GM19324 (cell line): ENCODE data around the gene PDYN.

ENCODE experiments used
- ATAC-seq: cut with Tn5 transposase; IDR thresholded peaks from one replicate; pipeline ENCODE4 v1.9.1; 2021; ENCODE audit warnings: mild to moderate bottlenecking, moderate library complexity; ENCODE audit not compliant: unreplicated experiment, low FRiP score

The PDYN gene

DNA sequence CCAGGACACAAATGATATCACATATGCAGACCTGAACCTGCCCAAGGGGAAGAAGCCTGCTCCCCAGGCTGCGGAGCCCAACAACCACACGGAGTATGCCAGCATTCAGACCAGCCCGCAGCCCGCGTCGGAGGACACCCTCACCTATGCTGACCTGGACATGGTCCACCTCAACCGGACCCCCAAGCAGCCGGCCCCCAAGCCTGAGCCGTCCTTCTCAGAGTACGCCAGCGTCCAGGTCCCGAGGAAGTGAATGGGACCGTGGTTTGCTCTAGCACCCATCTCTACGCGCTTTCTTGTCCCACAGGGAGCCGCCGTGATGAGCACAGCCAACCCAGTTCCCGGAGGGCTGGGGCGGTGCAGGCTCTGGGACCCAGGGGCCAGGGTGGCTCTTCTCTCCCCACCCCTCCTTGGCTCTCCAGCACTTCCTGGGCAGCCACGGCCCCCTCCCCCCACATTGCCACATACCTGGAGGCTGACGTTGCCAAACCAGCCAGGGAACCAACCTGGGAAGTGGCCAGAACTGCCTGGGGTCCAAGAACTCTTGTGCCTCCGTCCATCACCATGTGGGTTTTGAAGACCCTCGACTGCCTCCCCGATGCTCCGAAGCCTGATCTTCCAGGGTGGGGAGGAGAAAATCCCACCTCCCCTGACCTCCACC lies 56.4 kb downstream of the PDYN start:
- ATAC-seq = no peak

DNA sequence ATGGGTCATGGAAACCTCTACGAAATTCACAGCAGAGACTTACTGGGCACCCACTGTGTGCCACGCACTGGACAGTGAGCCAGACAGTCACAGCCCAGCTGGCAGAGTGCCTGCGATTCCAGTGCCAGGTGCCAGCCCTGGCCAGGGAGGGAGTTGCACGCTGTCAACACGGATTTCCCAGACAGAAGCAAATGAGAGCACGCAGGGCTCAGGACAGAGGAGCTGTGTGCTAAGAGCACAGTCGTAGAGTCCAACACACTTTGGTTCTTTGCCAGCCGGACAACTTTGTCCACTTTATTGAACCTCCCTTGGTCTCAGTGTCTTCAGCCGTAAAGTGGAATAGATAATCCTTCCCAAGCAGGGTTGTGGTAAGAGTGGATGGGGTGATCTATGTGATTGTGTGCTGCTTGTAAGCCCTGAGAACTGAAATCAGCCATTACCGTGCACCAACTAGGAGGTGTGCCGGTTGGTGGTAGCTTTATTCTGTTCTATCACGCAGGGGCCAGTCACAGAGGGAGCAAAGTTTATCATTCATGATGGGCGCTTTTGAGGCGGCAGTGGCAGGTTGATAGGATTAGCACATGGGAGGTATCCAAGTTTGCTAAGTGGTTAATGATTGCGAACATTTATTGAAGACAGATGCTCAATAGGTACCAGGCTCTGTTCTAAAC lies 58.0 kb downstream of the PDYN start:
- no peak for ATAC-seq

DNA sequence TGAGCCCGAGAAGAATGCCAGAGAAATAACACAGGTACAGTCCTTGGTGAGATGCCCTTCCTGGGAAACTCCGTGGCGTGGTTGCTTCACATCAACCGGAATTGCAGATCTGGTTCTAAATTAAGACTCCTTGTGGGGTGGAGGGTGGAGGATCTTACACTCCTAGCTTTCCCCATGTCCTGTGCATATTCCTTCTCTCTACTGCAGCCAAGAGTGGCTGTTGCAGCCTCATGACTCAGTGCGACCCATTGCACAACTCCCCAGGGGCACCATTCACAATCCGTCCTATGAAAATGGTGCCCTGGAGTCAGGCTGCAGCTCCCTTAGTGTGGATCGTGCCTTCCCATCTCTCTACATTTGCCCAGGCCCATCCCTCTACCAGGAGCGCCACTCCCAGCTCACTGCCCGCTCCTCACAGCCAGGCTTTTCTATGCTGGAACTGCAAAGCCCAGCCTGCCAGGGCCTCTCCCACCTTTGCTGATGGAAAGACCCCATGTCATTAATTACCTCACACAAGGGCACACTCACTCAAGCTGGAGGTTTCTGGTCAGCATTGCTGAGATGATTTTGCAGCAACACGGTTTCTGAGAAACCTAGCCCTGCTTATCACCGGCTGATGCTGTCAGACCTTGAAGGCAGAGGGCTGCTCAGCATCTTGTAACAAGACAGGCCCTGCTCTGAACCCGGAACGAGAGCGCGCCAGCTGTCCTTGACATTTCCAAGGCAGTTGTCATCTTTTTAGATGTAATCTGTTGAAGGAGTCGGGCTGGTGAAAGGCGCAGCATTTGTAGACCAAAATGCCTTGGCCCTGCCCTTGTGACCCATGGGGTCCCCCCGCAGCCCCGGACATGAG lies 58.9 kb downstream of the PDYN start:
- ATAC-seq = no peak

DNA sequence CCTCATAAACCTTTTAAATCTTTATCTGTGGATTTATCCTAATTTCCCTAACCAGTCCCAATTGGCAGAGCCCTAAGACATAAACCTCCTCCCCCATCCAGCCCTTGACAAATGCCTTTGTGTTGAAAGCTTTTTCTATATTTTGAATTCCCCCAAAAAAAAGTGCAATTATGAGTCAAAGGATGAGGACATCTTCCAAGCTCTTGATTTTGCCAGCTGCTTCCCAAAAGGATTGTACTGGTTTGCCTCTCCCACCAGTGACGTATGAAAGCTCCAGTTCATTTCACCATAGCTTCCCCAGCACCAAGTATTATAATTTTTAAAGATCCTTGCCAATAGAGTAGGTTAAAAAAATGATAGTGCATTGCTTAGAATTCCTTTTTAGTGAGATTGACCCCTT lies 59.7 kb downstream of the PDYN start:
- no peak for ATAC-seq

DNA sequence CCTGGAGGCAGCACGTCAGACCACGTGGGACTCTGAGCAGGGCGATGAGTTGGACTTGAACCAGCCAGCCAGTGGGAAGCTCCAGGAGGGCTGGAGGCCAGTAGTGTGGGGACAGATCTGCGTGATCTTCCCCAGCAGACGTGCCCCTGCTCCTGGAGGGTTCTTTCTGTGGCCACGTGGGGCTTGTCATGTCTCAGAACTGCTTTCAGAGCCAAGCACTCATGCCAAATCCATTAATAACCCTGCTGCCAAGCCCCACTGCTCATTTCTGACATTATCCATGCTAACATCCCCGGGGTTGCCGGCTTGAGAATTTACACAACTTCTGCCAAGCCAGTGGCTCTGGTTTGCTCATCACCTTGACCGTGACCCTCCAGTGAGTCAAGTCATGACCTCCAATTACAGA lies 60.4 kb downstream of the PDYN start:
- no peak for ATAC-seq

DNA sequence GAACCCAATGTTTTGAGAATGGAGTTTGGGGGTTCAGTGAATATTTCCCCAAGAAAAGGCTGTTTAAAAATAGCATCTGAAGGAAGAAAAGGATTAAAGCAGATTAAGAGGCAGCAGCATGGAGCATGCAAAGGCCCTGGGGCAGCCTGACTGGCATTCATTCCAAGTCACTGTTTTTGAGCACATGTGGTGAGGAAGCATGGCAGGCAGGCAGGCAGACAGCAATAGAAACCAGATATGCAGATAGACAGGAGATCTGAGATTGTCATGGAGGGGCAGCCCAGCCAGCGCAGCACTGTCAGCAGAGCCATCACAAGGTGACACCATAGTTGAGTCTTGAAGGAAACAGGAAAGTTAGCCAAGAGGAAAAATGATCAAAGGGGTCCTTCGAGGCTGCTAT lies 60.9 kb downstream of the PDYN start:
- no peak for ATAC-seq

DNA sequence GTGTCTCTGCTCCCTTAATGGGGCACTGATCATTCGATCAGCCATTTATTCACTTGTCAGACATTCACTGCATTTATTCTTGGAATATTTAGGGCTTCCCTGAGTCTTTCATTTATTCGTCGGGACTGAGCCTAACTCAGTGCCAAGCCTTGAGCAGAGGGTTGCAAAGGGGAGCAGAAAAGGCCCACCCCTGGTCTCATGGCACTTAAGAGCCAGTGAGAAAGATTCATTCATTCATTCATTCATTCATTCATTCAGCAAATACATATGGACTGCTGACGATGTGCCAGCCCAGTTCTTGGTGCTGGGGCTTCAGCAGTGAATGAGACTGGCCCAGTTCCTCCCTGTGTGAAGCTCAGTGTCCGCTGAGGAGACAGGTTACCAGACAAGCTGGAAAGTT lies 62.0 kb downstream of the PDYN start:
- ATAC-seq = no peak

DNA sequence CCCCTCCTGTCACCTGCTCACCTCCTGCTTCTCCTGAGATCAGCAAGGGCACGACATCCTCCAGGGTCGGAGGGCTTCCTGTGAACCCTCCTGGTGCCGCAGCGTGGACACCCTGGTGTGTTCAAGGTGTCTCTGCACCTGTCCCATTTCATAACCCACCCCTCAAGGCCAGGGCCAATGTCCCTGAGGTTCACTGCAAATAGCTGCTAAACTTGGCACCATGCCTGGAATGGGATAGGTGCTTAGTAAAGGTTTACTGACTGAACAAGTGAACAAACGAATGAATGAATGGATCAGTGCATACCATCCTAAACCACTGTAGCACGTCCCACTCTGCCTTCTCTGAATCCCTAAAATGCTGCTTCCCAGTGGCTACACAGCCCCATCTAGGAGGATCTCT lies 63.7 kb downstream of the PDYN start:
- ATAC-seq = no peak

DNA sequence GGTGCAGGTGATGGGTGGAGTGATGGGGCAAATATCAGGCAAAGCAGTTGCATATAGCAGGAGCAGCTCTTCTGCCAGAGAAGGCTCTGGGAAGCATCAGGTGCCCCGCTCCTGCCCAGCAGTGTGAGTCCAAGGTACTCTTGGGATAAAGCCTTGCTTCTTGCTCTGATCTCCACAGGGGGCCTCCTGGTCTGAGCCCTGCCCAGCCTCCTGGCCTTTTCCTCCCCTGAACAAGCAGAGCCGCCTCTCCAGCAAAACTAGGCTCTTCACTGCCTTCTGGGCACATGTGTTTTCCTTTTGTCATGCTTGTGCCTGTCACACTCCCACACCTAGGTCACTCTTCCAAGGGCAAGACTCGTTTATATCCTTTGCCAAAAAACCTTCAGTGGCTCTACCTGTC lies 64.4 kb downstream of the PDYN start:
- no peak for ATAC-seq

DNA sequence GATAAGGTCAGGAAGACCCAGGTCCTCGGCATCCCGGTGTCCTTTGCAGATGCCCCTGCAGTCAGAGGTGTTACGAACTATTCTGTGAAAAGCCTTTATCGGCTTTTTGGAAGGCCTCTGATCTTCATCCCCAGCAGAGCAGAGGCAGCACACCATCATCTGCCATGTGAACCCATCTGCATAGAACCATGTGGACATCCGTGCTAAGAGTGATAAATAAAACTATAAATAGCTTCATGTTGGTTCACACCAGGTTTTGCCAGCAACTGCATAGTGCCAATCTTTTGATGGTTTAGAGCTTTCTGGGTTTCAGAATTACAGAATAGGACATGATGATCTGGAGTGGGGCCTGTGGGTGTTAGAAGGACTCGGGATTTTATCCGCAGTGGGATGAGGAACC lies 65.1 kb downstream of the PDYN start:
- no peak for ATAC-seq
